ENCODE measurements around the gene DESI1. TPM values are rescaled to one million over a fixed set of nuclear protein-coding genes. Genes with fewer than 3 reads are reported as not detected.

DESI1 gene
- polyA plus RNA-seq, 2 of the 4 experiments (the other 2 are of a cell fraction) = 13.9 to 19.4 TPM

GRCh38 chr22:41648432-41648831, 27.6 kb upstream of the DESI1 start:
- Histone ChIP-seq H3K27ac (no peak overlapping the region), H3K4me2 (no peak overlapping the region), H3K4me3 (no peak overlapping the region), H3K9me3 (no peaks in the 10 kb centered on the region), H3K4me1 (no peaks in the 10 kb centered on the region)
- ChIA-PET CTCF (interaction anchor here (1.7 kb wide), 1 partner anchor 18 kb away, joined by 4 read pairs; no protein-coding TSS in a partner anchor), POLR2A (no interaction called here)
- 94% methylated on average over 1 of the region's 1 CpG for WGBS (ENCODE audit: missing lambda C conversion rate)
- DNase-seq (ENCODE audit: low read depth in 1 of 2, low spot score in 1 of 2) (no peak), ATAC-seq (no peak), FAIRE-seq (no peak)
- TF ChIP-seq, protein P1, sequence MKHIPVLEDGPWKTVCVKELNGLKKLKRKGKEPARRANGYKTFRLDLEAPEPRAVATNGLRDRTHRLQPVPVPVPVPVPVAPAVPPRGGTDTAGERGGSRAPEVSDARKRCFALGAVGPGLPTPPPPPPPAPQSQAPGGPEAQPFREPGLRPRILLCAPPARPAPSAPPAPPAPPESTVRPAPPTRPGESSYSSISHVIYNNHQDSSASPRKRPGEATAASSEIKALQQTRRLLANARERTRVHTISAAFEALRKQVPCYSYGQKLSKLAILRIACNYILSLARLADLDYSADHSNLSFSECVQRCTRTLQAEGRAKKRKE (CRISPR knock-in tag; IDR thresholded peaks at IDR 0.05; ENCODE audit: low read depth) = no peak
- TF ChIP-seq ZC3H11A (IDR thresholded peaks at IDR 0.05) (no peak), FOSL2 (IDR thresholded peaks at IDR 0.05) (no peak), FOSL2 (CRISPR knock-in tag; IDR thresholded peaks at IDR 0.05) (peak; percentile 36; the same call in 1 of the 2 replicates), MAFK (IDR thresholded peaks at IDR 0.05; ENCODE audit: partially characterized antibody) (no peak)

DNA sequence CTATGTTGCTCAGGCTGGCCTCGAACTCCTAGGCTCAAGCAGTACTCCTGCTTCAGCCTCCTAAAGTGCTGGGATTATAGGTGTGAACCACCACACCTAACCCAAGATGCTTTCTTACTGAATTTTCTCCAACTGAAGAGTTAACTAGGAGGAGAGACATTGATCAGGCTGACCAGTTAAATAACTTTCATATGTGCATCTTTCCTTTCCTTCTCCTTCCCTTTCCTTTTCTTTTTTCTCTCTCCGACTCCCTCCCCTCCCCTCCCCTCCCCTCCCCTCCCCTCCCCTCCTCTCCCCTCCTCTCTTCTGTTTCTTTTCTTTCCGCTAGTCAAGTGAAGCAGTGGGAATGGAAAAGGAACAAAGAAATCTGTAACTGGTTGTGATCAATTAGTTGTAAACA, 26.9 kb upstream of the DESI1 start:
- 86% methylated on average over 3 of the region's 3 CpGs for WGBS (ENCODE audit: missing lambda C conversion rate)
- POLR2A ChIA-PET = no interaction called here

DNA sequence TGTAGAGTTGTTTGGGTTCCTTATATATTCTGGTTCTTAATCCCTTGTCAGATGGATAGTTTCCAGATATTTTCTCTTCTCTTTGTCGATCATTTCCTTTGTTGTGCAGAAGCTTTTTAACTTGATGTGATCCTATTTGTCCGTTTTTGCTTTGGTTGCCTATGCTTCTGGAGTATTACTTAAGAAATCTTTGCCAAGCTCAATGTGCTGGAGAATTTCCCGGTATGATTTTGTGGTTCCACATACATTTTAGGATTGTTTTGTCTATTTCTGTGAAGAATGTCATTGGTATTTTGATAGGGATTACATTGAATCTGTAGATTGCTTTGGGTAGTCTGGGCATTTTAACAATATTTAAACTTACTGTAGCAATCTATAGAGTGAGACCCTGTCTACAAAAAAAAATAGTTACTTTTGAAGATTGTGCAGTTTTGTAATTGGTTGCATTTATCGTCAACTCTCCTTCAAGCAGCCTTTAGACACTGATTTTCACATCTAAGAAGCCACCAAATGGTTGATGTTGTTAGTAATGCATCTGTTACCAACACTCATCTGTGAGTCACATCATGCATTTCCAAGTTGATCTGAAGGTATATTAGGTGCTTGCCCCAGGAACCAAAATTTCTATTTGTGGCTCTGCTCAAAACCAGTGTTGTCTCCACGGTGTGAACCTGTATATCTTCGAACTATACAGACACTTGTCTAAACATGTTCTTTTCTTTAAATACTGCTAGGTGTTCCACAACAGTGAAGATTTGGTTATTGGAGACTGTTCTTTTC, 21.7 kb upstream of the DESI1 start:
- 95% methylated on average over 6 of the region's 6 CpGs for WGBS (ENCODE audit: missing lambda C conversion rate)
- ChIA-PET POLR2A (no interaction called here), CTCF (no interaction called here)
- no peak for DNase-seq (ENCODE audit: low read depth in 1 of 2, low spot score in 1 of 2)
- ATAC-seq = no peak
- no peak for TF ChIP-seq CHD2 (IDR thresholded peaks at IDR 0.05; ENCODE audit: low read length, partially characterized antibody)
- no peak for TF ChIP-seq RAD21 (conservative IDR thresholded peaks at IDR 0.05 in 1 of 2, IDR thresholded peaks at IDR 0.05 in 1 of 2)
- TF ChIP-seq SMC3 (IDR thresholded peaks at IDR 0.05) = no peak
- TF ChIP-seq EHMT2 (IDR thresholded peaks at IDR 0.05; ENCODE audit: low read depth) = no peak
- no peak for TF ChIP-seq PHF8 (IDR thresholded peaks at IDR 0.05; ENCODE audit: borderline replicate concordance, low read depth)
- no peak for TF ChIP-seq EP300 (IDR thresholded peaks at IDR 0.05)
- no peak for TF ChIP-seq TFCP2L1 (CRISPR knock-in tag; IDR thresholded peaks at IDR 0.05)
- TF ChIP-seq RFX5 (IDR thresholded peaks at IDR 0.05) = no peak
- TF ChIP-seq, protein P2, sequence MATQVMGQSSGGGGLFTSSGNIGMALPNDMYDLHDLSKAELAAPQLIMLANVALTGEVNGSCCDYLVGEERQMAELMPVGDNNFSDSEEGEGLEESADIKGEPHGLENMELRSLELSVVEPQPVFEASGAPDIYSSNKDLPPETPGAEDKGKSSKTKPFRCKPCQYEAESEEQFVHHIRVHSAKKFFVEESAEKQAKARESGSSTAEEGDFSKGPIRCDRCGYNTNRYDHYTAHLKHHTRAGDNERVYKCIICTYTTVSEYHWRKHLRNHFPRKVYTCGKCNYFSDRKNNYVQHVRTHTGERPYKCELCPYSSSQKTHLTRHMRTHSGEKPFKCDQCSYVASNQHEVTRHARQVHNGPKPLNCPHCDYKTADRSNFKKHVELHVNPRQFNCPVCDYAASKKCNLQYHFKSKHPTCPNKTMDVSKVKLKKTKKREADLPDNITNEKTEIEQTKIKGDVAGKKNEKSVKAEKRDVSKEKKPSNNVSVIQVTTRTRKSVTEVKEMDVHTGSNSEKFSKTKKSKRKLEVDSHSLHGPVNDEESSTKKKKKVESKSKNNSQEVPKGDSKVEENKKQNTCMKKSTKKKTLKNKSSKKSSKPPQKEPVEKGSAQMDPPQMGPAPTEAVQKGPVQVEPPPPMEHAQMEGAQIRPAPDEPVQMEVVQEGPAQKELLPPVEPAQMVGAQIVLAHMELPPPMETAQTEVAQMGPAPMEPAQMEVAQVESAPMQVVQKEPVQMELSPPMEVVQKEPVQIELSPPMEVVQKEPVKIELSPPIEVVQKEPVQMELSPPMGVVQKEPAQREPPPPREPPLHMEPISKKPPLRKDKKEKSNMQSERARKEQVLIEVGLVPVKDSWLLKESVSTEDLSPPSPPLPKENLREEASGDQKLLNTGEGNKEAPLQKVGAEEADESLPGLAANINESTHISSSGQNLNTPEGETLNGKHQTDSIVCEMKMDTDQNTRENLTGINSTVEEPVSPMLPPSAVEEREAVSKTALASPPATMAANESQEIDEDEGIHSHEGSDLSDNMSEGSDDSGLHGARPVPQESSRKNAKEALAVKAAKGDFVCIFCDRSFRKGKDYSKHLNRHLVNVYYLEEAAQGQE (IDR thresholded peaks at IDR 0.05) = no peak
- no peak for TF ChIP-seq CBX2 (IDR thresholded peaks at IDR 0.05; ENCODE audit: borderline replicate concordance, low read depth)
- Histone ChIP-seq H3K4me2 (no peak overlapping the region), H3K9me3 (no peaks in the 10 kb centered on the region), H3K4me3 (no peak overlapping the region), H3K4me1 (peaks cover 18% of the 10 kb centered on the region), H3K27ac (no peak overlapping the region)
- FAIRE-seq = no peak

More for the DNA sequence above, 26.9 kb upstream of the DESI1 start:
- no peak overlapping the region for H3K4me2 ChIP-seq
- CTCF ChIA-PET = interaction anchor here (1.7 kb wide), 1 partner anchor 19 kb away, joined by 4 read pairs; no protein-coding TSS in a partner anchor
- H3K4me3 ChIP-seq = no peak overlapping the region
- no peaks in the 10 kb centered on the region for H3K4me1 ChIP-seq
- ATAC-seq (no peak), FAIRE-seq (no peak), DNase-seq (ENCODE audit: low read depth in 1 of 2, low spot score in 1 of 2) (no peak)
- H3K9me3 ChIP-seq = no peaks in the 10 kb centered on the region
- H3K27ac ChIP-seq = no peak overlapping the region
- TF ChIP-seq NR3C1 (IDR thresholded peaks at IDR 0.05) (no peak), ELK1 (IDR thresholded peaks at IDR 0.05; ENCODE audit: low read depth, low read length) (no peak), HOXB5 (CRISPR knock-in tag; IDR thresholded peaks at IDR 0.05) (no peak), ZC3H11A (IDR thresholded peaks at IDR 0.05) (no peak), SREBF2 (IDR thresholded peaks at IDR 0.05) (no peak), NFE2L2 (conservative IDR thresholded peaks at IDR 0.05; ENCODE audit: low read length) (no peak), NPAS2 (CRISPR knock-in tag; IDR thresholded peaks at IDR 0.05; ENCODE audit: borderline replicate concordance) (no peak), MAFK (IDR thresholded peaks at IDR 0.05; ENCODE audit: partially characterized antibody) (no peak), HEYL (CRISPR knock-in tag; IDR thresholded peaks at IDR 0.05) (no peak), GATA3 (IDR thresholded peaks at IDR 0.05; ENCODE audit: borderline replicate concordance) (no peak)

All from A549 (cell line).